ENCODE measurements around the gene GNAO1. TPM values are rescaled to one million over a fixed set of nuclear protein-coding genes. Genes with fewer than 3 reads are reported as not detected.

Gene GNAO1
- total and polyA plus RNA-seq, 7 donors: 0.35 to 1.9 (median 0.60) TPM

GRCh38 chr16:56270828-56271227 lies 79.5 kb downstream of the GNAO1 start:
- intact Hi-C loops (cut with DNase I): no loop called here
- 92 to 95% (median 94%) methylated on average over 3 of the region's 3 CpGs for WGBS, 3 donors
- no peak overlapping the region for H3K27ac ChIP-seq

GRCh38 chr16:56272583-56272894 lies 81.2 kb downstream of the GNAO1 start:
- no peaks in the 10 kb centered on the region for H3K9me3 ChIP-seq

More at GRCh38 chr16:56270828-56271227, 79.5 kb downstream of the GNAO1 start:
- Histone ChIP-seq H3K4me3 (no peak overlapping the region), H3K27me3 (ENCODE audit: insufficient read depth in 3 of 3, low read length in 2 of 3) (no peaks in the 10 kb centered on the region), H3K9me3 (no peaks in the 10 kb centered on the region), H3K36me3 (ENCODE audit: insufficient read depth in 1 of 2, low read depth in 1 of 2) (no peaks in the 10 kb centered on the region), H3K4me1 (no peaks in the 10 kb centered on the region)
- ATAC-seq: no peak
- no peak for TF ChIP-seq CTCF (IDR thresholded peaks at IDR 0.05)
- DNase-seq: no peak

GRCh38 chr16:56273615-56274014 lies 82.3 kb downstream of the GNAO1 start:
- Histone ChIP-seq H3K9me3 (no peaks in the 10 kb centered on the region), H3K4me3 (no peak overlapping the region), H3K27ac (no peak overlapping the region), H3K36me3 (ENCODE audit: insufficient read depth in 1 of 2, low read depth in 1 of 2) (no peaks in the 10 kb centered on the region), H3K27me3 (ENCODE audit: insufficient read depth in 3 of 3, low read length in 2 of 3) (no peaks in the 10 kb centered on the region), H3K4me1 (no peaks in the 10 kb centered on the region)
- WGBS, 3 donors: 84 to 86% (median 85%) methylated on average over 4 of the region's 4 CpGs
- TF ChIP-seq CTCF (IDR thresholded peaks at IDR 0.05): no peak
- intact Hi-C loops (cut with DNase I): no loop called here
- ATAC-seq (no peak), DNase-seq (no peak)

More at GRCh38 chr16:56272583-56272894, 81.2 kb downstream of the GNAO1 start:
- intact Hi-C loops (cut with DNase I): no loop called here
- Histone ChIP-seq H3K27ac (no peak overlapping the region), H3K4me1 (no peaks in the 10 kb centered on the region), H3K4me3 (no peak overlapping the region), H3K27me3 (ENCODE audit: insufficient read depth in 3 of 3, low read length in 2 of 3) (no peaks in the 10 kb centered on the region), H3K36me3 (ENCODE audit: insufficient read depth in 1 of 2, low read depth in 1 of 2) (no peaks in the 10 kb centered on the region)
- ATAC-seq (no peak), DNase-seq (no peak)
- no peak for TF ChIP-seq CTCF (IDR thresholded peaks at IDR 0.05)

- 95 to 98% (median 97%) methylated on average over 4 of the region's 4 CpGs for WGBS, 3 donors
- TF ChIP-seq CTCF (IDR thresholded peaks at IDR 0.05): no peak
- H3K4me3 ChIP-seq: no peak overlapping the region
- DNase-seq (no peak), ATAC-seq (no peak)
- intact Hi-C loops (cut with DNase I): no loop called here
- no peaks in the 10 kb centered on the region for H3K9me3 ChIP-seq
- no peaks in the 10 kb centered on the region for H3K36me3 ChIP-seq (ENCODE audit: insufficient read depth in 1 of 2, low read depth in 1 of 2)
- no peaks in the 10 kb centered on the region for H3K4me1 ChIP-seq
- no peak overlapping the region for H3K27ac ChIP-seq
- H3K27me3 ChIP-seq (ENCODE audit: insufficient read depth in 3 of 3, low read length in 2 of 3): no peaks in the 10 kb centered on the region
Measured at GRCh38 chr16:56274369-56274768, 83.1 kb downstream of the GNAO1 start.

GRCh38 chr16:56275076-56275475 lies 83.8 kb downstream of the GNAO1 start:
- intact Hi-C loops (cut with DNase I): no loop called here
- Histone ChIP-seq H3K4me3 (no peak overlapping the region), H3K27ac (no peak overlapping the region), H3K4me1 (no peaks in the 10 kb centered on the region), H3K36me3 (ENCODE audit: insufficient read depth in 1 of 2, low read depth in 1 of 2) (no peaks in the 10 kb centered on the region), H3K27me3 (ENCODE audit: insufficient read depth in 3 of 3, low read length in 2 of 3) (no peaks in the 10 kb centered on the region), H3K9me3 (no peaks in the 10 kb centered on the region)
- no peak for TF ChIP-seq CTCF (IDR thresholded peaks at IDR 0.05)
- ATAC-seq: no peak
- WGBS, 3 donors: 80 to 88% (median 86%) methylated on average over 4 of the region's 4 CpGs
- DNase-seq: no peak

Data from psoas muscle (tissue), 8 donors.